Fibroblast of skin of right quadriceps (primary cell): ENCODE measurements around the gene SCN2A.
"Not testable (repeated sequence)": the region's sequence is repeated elsewhere in the genome, so short reads cannot be mapped to it uniquely, and the experiment has no call there.

Experiments used
- DNase-seq: peaks from one replicate; pipeline ENCODE4 v3.0.0-alpha.2; 2013

The SCN2A gene

DNA sequence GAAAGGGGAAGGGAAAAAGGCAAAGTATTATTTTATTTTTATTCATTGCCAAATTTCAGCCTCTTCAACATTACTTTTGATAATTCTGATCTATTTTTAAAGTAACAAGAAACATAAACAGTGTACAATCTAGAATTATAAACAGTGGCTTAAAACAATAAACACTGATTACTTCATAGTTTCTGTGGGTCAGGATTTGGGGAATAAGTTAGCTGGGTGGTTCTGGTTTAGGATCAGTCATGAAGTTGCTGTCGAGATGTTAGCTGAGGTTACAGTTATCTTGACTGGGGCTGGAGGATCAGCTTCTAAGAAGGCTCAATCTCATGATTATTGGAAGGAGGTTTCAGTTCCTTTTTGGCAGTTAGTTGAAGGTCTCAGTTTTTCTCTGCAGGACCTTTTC, 109.2 kb downstream of the SCN2A start:
- DNase-seq, result no peak

DNA sequence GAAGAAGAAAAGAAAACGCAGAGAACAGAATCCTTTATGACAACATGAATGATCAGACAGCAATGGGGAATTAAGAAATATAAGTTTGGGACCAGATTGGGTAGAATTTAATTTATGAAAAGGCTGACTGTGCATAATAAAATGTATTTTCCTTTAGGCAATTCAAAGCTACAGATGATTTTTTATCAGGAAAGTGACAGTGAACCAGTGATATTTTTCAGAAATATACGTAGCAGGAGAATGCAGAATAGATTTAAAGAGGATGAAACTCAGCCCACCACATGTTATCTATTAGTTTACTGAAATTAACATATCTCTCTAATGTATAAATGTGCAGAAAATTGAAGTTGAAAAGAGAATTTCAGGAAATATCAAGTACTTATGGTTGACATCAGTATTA, 110.0 kb downstream of the SCN2A start:
- DNase-seq, result no peak

DNA sequence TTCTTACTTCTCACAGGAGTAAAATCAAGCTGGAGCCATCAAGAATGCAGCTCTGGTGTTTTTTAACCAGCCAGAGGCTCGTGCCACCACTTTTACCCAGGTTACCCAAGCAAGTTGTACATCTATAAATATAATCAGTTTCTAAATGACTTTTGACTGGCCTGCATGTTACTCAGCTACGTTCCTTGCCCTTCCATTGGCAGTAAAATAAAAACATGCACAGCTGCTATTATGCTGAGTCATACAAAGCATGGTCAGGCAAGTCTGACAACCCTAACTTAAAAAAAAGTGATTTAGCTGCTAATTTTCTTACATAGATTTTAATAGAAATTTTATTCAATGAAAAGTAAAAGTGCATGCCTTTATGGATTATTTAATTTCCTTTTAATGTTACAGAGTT, 118.5 kb downstream of the SCN2A start:
- DNase-seq, result peak; percentile 58

- DNase-seq, result no peak
Measured at GRCh38 chr2:165361514-165361913, 122.3 kb downstream of the SCN2A start.

GRCh38 chr2:165369131-165369897, 130.1 kb downstream of the SCN2A start:
- DNase-seq, result peak; percentile 3

DNA sequence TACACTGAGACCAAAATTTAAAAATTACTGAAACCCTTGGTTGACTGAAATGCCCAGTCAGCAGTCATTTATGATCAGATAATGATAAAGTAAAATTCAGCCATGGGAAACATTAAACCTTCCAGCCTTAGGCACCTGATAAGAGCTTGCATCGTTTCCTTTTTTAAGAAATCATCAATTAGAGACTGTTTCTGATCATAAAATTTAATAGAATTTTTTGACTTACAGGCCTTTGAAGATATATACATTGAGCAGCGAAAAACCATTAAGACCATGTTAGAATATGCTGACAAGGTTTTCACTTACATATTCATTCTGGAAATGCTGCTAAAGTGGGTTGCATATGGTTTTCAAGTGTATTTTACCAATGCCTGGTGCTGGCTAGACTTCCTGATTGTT, 130.7 kb downstream of the SCN2A start:
- DNase-seq, result no peak

GRCh38 chr2:165371356-165371755, 132.1 kb downstream of the SCN2A start:
- no peak for DNase-seq

DNA sequence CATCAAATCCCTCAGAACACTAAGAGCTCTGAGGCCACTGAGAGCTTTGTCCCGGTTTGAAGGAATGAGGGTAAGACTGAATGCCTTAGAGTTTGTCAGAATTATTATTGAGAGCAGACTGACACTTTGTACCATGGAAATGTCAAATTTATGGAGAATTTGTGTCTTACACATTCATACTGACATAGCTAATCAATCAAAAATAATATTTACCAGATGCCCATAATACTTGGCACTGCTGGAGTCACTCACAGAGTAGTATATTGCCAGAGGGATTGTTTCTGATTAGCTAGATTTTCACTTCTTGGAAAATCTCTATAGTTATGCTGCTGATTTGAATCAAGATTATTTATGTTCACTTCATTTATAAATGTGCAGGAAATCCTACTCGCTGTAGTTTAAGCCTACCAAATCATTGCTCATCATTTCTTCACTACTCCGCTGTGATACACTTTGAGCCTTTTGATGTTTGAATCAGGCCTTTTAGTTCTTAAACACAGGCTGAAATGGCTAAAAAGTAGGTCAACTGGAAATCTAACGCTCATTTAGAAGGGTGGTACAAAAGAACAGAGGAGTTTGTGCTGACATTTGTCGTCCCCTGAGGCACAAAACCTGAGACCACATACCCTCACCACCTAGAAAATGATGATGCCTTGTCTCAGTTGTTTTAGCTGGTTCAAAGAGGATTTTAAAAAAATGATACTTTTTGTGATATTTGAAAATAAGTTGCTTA, 134.2 kb downstream of the SCN2A start:
- DNase-seq, result peak; percentile 64

GRCh38 chr2:165376571-165376975, 137.4 kb downstream of the SCN2A start:
- DNase-seq, result no peak

DNA sequence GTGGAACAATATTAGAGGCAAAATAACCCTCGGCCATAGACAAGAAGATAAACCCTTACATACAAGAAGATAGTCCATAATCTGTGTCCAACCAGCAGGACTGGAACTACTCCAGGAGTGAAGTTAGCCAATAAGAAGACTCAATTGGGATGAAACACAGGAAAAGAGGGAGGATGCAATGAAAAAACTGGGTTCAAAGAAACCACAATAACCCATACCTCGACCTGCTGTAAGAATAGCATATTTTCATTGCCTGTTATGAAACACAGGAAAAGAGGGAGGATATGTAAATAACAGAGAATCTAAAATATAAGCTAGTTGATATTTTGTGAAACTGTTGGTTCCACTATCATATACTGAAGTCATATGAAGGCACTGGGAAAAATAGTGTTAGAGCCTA, 143.1 kb downstream of the SCN2A start:
- DNase-seq, result no peak

DNA sequence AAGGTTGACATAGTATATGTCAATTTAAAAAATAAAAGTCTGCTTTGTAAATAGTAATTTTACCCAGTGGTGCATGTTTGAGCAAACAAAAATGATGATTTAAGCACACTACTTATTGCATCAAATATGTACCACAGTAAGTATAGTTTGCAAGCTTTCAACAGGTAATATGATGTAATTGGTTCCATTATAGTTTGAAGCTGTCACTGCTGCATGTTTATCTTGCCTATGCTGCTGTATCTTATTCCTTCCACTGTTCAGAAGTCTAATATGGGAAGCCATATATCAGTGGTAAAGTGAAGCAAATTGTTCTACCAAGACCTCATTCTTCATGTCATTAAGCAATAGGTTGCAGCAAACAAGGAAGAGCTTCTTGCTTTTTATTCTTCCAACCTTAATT, 151.7 kb downstream of the SCN2A start:
- DNase-seq, result no peak

- no peak for DNase-seq
Measured at GRCh38 chr2:165391791-165392190, 152.6 kb downstream of the SCN2A start.

- DNase-seq, result not testable (repeated sequence)
Measured at GRCh38 chr2:165398603-165399002, 159.4 kb downstream of the SCN2A start.

GRCh38 chr2:165401285-165401852, 162.2 kb downstream of the SCN2A start:
- peak; percentile 56 for DNase-seq

GRCh38 chr2:165402162-165402561, 162.9 kb downstream of the SCN2A start:
- DNase-seq, result no peak

DNA sequence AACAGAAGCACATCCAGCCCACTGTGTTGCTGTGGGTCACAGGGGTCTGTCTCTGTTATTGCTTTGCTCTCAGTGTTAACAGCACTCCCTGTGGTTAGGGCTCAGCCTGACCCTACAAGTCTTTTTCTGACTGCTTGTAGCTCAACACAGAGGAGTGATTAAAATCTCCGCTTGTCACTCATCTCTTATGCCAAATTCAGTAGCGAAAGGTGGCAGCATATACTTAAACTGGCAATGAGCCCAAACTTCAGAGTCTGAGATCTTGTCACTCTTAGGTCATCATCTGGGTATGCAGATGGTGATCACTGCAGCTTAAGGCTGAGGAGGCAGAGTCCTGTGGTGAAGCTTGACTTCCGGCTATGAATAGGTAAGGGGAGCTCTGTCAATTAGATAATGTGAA, 167.0 kb downstream of the SCN2A start:
- DNase-seq, result peak; percentile 5

- DNase-seq, result no peak
Measured at GRCh38 chr2:165407466-165407865, 168.3 kb downstream of the SCN2A start.

- no peak for DNase-seq
Measured at GRCh38 chr2:165408186-165408585, 169.0 kb downstream of the SCN2A start.

- DNase-seq, result no peak
Measured at GRCh38 chr2:165410276-165410675, 171.1 kb downstream of the SCN2A start.

- no peak for DNase-seq
Measured at GRCh38 chr2:165414187-165414586, 175.0 kb downstream of the SCN2A start.

- no peak for DNase-seq
Measured at GRCh38 chr2:165417009-165417408, 177.8 kb downstream of the SCN2A start.

DNA sequence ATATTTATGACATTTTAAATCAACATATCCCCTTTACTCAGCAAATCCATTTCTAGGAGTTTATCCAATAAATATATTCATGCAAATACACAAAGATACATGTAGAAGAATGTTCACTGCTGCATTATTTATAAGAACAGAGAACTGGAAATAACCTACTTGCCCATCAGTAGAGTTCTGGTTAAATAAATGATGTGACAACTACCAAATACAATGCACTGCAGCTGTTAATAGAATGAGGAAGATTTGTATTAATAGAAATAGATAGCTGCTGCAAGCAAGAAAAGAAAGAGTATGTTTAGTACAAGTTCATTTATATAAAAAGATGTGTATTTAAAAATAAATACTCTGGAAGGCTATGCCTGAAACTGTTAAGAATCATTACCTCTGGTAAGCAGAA, 181.0 kb downstream of the SCN2A start:
- DNase-seq, result no peak

DNA sequence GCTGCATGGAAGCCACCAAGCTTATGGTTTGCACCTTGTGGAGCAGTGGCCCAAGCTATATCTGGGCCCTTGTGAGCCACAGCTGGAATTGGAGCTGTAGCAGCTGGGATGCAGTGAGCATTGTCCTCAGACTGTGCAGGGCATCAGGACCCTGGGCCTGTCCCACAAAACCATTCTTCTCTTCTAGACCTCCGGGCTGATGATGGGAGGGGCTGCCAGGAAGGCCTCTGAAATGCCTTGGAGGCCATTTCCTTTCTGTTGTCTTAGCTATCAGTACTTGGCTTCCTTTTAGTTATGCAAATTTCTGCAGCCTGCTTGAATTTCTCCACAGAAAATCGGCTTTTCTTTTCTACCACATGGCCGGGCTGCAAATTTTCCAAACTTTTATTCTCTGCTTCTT, 183.9 kb downstream of the SCN2A start:
- no peak for DNase-seq

- no peak for DNase-seq
Measured at GRCh38 chr2:165425556-165425955, 186.3 kb downstream of the SCN2A start.
